ENCODE measurements around the gene MED7.

DNA sequence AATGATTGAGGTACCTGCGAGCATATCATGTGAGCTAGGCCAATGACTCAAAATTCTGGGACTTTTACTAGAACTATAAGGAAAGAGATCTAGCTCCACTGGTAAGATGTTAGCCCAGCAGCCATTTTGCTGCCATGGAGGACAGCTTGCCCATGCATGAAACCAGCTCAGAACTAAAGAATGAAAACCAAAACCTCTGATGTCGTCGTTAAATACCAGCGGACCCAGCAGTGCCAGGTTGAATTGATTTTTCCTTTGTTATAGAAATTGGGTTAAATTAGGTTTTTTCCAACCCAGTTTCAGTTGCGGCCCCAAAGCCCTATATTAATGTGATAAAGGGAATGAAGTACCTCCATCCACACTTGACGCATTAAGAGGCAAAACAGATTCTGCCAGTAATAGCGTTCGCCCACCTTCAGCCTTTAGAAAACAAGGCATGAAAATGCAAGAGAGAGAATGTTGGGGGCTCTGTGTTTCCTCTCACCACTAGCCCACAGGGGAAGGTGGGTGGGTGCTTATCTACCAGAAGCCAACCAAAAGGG is 32.5 kb upstream of the MED7 start:
- TF ChIP-seq EZH2phosphoT487 (IDR thresholded peaks at IDR 0.05; ENCODE audit: insufficient read depth, low read depth), result no peak
- no peak for TF ChIP-seq EZH2 (IDR thresholded peaks at IDR 0.05; ENCODE audit: insufficient read depth, poor library complexity, severe bottlenecking)

All from GM23248 (cell line).